Type B pancreatic cell (in vitro differentiated cells): Measurements from ENCODE around the gene COL21A1. TPM values are rescaled to one million over a fixed set of nuclear protein-coding genes. Genes with fewer than 3 reads are reported as not detected.

Experiments used
- DNase-seq: peaks from one replicate; pipeline ENCODE4 v3.0.0; 2021; ENCODE audit warnings: mixed read lengths; ENCODE audit not compliant: unreplicated experiment; ENCODE audit errors: extremely low spot score
- H3K27ac Mint-ChIP-seq: 2 replicates; pipeline ENCODE4 v1.8.0; 2021; ENCODE audit warnings: mild to moderate bottlenecking, mixed read lengths
- H3K27me3 Mint-ChIP-seq: 2 replicates; pipeline ENCODE4 v1.8.0; 2021; ENCODE audit warnings: mixed read lengths
- H3K36me3 Mint-ChIP-seq: 2 replicates; pipeline ENCODE4 v1.8.0; 2021; ENCODE audit warnings: mixed read lengths
- H3K4me1 Mint-ChIP-seq: one replicate; pipeline ENCODE4 v1.8.0; 2021; ENCODE audit warnings: mixed read lengths; ENCODE audit not compliant: unreplicated experiment
- H3K4me3 Mint-ChIP-seq: 2 replicates; pipeline ENCODE4 v1.8.0; 2021; ENCODE audit warnings: mild to moderate bottlenecking, mixed read lengths
- H3K9me3 Mint-ChIP-seq: 2 replicates; pipeline ENCODE4 v1.8.0; 2021; ENCODE audit warnings: mixed read lengths
- total RNA-seq: library from RNA; stranded (reverse); gene quantifications from 2 replicates; pipeline ENCODE4 v1.2.1, GENCODE V29; 2021; ENCODE audit warnings: low replicate concordance
- TF ChIP-seq, protein P1 (sequence below): fragments of 200-600 bp; sonication (generic); conservative IDR thresholded peaks from 2 replicates; pipeline ENCODE4 v1.5.0; 2021; ENCODE audit warnings: antibody characterized with exemption, mild to moderate bottlenecking

COL21A1 gene
- total RNA-seq, 1 donor from 2014 or later = 12.2 TPM

DNA sequence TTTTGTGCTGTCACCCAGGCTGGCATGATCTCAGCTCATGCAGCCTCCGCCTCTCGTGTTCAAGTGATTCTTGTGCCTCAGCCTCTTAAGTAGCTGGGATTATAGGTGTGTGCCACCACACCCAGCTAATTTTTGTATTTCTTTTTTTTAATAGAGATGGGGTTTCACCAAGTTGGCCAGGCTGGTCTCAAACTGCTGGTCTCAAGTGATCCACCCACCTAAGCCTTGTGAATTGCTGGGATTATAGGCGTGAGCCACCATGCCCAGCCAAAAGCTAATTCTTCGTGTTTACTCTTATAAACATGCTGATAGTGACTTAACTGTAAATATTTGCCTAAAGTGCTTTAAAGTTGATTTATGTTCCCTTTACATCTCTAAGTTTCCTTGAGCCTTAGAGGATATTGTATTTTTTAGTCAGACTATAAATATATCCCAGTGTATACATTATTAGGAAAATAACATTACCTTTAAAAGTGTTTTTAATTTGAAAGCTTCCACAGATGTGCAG, 91.7 kb downstream of the COL21A1 start:
- Mint-ChIP-seq H3K4me1 (peaks cover 5% of the 10 kb centered on the region), H3K9me3 (peaks cover 4% of the 10 kb centered on the region), H3K36me3 (no peaks in the 10 kb centered on the region), H3K27me3 (no peaks in the 10 kb centered on the region), H3K4me3 (no peak overlapping the region), H3K27ac (no peak overlapping the region)
- DNase-seq = no peak
- TF ChIP-seq, protein P1, sequence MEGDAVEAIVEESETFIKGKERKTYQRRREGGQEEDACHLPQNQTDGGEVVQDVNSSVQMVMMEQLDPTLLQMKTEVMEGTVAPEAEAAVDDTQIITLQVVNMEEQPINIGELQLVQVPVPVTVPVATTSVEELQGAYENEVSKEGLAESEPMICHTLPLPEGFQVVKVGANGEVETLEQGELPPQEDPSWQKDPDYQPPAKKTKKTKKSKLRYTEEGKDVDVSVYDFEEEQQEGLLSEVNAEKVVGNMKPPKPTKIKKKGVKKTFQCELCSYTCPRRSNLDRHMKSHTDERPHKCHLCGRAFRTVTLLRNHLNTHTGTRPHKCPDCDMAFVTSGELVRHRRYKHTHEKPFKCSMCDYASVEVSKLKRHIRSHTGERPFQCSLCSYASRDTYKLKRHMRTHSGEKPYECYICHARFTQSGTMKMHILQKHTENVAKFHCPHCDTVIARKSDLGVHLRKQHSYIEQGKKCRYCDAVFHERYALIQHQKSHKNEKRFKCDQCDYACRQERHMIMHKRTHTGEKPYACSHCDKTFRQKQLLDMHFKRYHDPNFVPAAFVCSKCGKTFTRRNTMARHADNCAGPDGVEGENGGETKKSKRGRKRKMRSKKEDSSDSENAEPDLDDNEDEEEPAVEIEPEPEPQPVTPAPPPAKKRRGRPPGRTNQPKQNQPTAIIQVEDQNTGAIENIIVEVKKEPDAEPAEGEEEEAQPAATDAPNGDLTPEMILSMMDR = no peak

DNA sequence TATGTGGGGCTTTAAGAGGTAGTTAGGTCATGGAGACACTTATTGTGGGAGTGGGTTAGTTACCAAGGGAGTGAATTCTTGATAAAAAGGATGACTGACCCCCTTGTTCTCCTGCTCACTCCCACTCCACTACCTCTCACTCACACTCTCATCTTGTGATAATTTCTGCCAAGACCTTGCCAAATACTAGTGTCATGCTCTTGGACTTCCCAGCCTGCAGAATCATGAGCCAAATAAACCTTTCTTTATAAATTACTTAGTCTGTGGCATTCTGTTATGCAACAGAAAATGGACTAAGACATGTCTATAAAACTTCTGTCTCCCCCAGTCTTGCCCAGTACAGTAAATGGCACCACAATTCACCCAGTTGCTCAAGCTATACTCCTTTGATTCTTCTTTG, 93.3 kb downstream of the COL21A1 start:
- Mint-ChIP-seq H3K36me3 (peaks cover 4% of the 10 kb centered on the region), H3K4me1 (peaks cover 5% of the 10 kb centered on the region), H3K4me3 (no peak overlapping the region), H3K27ac (no peak overlapping the region), H3K9me3 (peaks cover 8% of the 10 kb centered on the region), H3K27me3 (no peaks in the 10 kb centered on the region)
- TF ChIP-seq, protein P1 = no peak
- no peak for DNase-seq

DNA sequence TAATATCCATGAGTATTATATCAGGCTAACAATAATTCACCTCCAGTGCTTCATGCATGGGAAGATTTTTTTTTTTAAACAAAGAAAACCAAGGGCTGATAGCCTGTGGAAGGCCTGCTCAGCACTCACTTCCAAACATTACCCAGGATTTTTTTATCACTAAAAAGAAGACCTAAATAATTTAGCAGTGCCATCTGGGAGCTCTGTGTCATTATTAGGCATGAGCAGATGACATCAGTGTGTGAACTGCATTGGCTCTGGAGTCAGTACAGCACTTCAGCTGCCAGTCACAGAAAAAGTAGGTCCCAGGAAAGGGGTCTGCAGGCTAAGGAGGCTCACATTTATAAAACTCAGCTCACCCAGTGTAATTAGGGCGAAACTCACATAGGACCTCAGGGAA, 94.8 kb downstream of the COL21A1 start:
- H3K4me3 Mint-ChIP-seq = no peak overlapping the region
- TF ChIP-seq, protein P1 = no peak
- H3K27ac Mint-ChIP-seq = no peak overlapping the region
- peaks cover 4% of the 10 kb centered on the region for H3K36me3 Mint-ChIP-seq
- H3K27me3 Mint-ChIP-seq = no peaks in the 10 kb centered on the region
- DNase-seq = no peak
- no peaks in the 10 kb centered on the region for H3K4me1 Mint-ChIP-seq
- H3K9me3 Mint-ChIP-seq = peaks cover 8% of the 10 kb centered on the region

DNA sequence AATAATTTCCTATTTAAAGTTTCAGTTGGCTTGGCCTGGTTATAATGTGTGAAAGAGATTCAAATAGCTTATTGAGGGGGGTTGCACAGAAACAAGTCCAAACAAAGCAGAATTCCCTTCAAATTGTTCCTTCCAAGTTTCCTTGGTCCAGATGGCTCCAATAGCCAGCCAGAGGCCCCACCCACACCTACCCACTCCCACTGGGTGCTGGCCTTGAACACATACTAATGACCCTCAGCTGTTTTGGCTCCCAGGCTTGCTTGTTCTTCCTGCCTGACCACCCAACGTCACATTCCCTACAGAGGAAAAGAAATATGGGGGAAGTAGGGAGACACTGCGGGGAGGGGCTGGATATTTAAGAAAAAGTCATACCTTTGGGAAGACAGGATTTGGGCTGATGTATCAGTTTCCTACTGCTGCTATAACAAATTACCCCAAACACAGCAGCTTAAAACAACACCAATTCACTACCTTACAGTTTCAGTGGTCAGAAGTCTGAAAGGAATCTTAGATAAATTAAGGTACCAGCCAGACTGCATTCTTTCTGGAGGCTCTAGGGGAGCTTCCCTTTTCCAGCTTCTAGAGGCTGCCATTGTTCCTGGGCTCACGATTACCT, 95.7 kb downstream of the COL21A1 start:
- no peak for DNase-seq
- Mint-ChIP-seq H3K4me1 (no peaks in the 10 kb centered on the region), H3K9me3 (peaks cover 8% of the 10 kb centered on the region), H3K36me3 (peaks cover 4% of the 10 kb centered on the region), H3K27ac (no peak overlapping the region), H3K4me3 (no peak overlapping the region), H3K27me3 (no peaks in the 10 kb centered on the region)
- TF ChIP-seq, protein P1 = no peak

DNA sequence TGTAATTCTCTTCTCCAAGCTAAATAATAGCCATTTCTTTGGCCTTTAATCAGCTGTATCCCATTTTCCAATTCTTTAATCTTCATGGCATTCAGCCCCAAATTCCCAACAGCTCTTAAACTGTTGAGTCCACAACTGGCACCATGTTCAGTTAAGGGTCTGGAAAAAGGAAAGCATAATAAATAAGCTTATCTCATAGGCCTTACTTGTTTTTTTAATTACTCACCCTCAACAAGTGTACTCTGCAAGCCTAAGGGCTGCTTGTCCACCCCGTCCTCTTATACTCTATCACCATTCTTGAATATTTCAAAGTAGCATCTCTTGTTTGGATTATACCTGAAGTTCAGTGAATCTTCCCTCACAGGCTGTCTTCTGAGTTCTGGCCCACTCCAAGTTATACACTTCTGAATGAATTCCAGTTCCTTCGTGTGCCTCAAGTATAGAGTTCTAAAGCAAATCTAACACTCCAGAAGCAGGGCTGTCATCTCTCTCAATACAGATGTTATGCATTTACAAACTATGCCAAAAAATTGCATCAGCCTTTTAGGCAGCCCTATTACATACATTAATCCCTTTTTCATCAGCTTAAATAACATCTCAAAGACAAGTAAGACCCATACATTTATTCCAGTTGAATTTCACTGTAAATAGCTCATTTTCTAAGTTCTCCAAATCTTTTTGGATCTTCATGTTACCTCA, 98.7 kb downstream of the COL21A1 start:
- DNase-seq = no peak
- Mint-ChIP-seq H3K9me3 (peaks cover 5% of the 10 kb centered on the region), H3K4me3 (no peak overlapping the region), H3K4me1 (no peaks in the 10 kb centered on the region), H3K36me3 (peaks cover 4% of the 10 kb centered on the region), H3K27ac (no peak overlapping the region), H3K27me3 (no peaks in the 10 kb centered on the region)
- TF ChIP-seq, protein P1 = no peak
